Epidermal melanocyte (primary cell): ENCODE measurements around the gene PHC2.

Experiments used
- DNase-seq: peaks from one replicate; pipeline ENCODE4 v3.0.0; 2011; ENCODE audit warnings: low spot score; ENCODE audit not compliant: insufficient read length

PHC2 gene

GRCh38 chr1:33370827-33371226 is 60.1 kb downstream of the PHC2 start:
- no peak for DNase-seq

- DNase-seq, result peak; percentile 58
Observed at GRCh38 chr1:33370301-33370700, 60.6 kb downstream of the PHC2 start.

GRCh38 chr1:33369764-33370163 is 61.1 kb downstream of the PHC2 start:
- no peak for DNase-seq

- DNase-seq, result no peak
Observed at GRCh38 chr1:33369081-33369480, 61.8 kb downstream of the PHC2 start.

GRCh38 chr1:33368431-33368830 is 62.5 kb downstream of the PHC2 start:
- no peak for DNase-seq

GRCh38 chr1:33367485-33368405 is 63.1 kb downstream of the PHC2 start:
- DNase-seq, result peak; percentile 85

- DNase-seq, result no peak
Observed at GRCh38 chr1:33366762-33367484, 64.0 kb downstream of the PHC2 start.

GRCh38 chr1:33365560-33365997 is 65.3 kb downstream of the PHC2 start:
- DNase-seq, result no peak

- no peak for DNase-seq
Observed at GRCh38 chr1:33364565-33364918, 66.4 kb downstream of the PHC2 start.

- DNase-seq, result no peak
Observed at GRCh38 chr1:33363470-33363861, 67.4 kb downstream of the PHC2 start.

GRCh38 chr1:33363021-33363420 is 67.9 kb downstream of the PHC2 start:
- no peak for DNase-seq

GRCh38 chr1:33361532-33362235 is 69.2 kb downstream of the PHC2 start:
- DNase-seq, result no peak

GRCh38 chr1:33360367-33360766 is 70.5 kb downstream of the PHC2 start:
- no peak for DNase-seq

- no peak for DNase-seq
Observed at GRCh38 chr1:33359931-33360330, 71.0 kb downstream of the PHC2 start.

- DNase-seq, result no peak
Observed at GRCh38 chr1:33358795-33359503, 71.9 kb downstream of the PHC2 start.

- no peak for DNase-seq
Observed at GRCh38 chr1:33358114-33358794, 72.6 kb downstream of the PHC2 start.

GRCh38 chr1:33357099-33357498 is 73.8 kb downstream of the PHC2 start:
- DNase-seq, result no peak

GRCh38 chr1:33354707-33355316 is 76.1 kb downstream of the PHC2 start:
- no peak for DNase-seq

- DNase-seq, result no peak
Observed at GRCh38 chr1:33353531-33353930, 77.4 kb downstream of the PHC2 start.

- no peak for DNase-seq
Observed at GRCh38 chr1:33351281-33351660, 79.6 kb downstream of the PHC2 start.
